Neutrophil (primary cell): Measurements from ENCODE around the gene CCDC149.

Source experiments
- H3K27ac ChIP-seq: fragments of 200-600 bp; sonication (generic); 2 replicates; pipeline ENCODE4 v1.5.1; 2016; ENCODE audit warnings: mild to moderate bottlenecking, moderate library complexity
- H3K27me3 ChIP-seq: fragments of 200-600 bp; sonication (generic); 2 replicates; pipeline ENCODE4 v1.6.0; 2016; ENCODE audit warnings: mild to moderate bottlenecking
- H3K36me3 ChIP-seq: fragments of 200-600 bp; sonication (generic); 2 replicates; pipeline ENCODE4 v1.5.1; 2017
- H3K4me1 ChIP-seq, 2 experiments: fragments of 200-600 bp in 1 of 2; sonication (generic) in 1 of 2; 1 replicate in 1 of 2; 2 replicates in 1 of 2; pipeline versions ENCODE4 v1.5.1 to v1.6.1; 2013 to 2016; ENCODE audit warnings: low read depth in 1 of 2, low read length in 1 of 2, mild to moderate bottlenecking in 1 of 2, moderate library complexity in 1 of 2; ENCODE audit not compliant: control insufficient read depth in 1 of 2, insufficient read depth in 1 of 2
- H3K4me3 ChIP-seq, 2 experiments: fragments of 200-600 bp in 1 of 2; sonication (generic) in 1 of 2; 1 replicate in 1 of 2; 2 replicates in 1 of 2; pipeline ENCODE4 v1.5.1; 2013 to 2016; ENCODE audit warnings: low read depth in 1 of 2, low read length in 1 of 2, mild to moderate bottlenecking in 1 of 2, moderate library complexity in 1 of 2
- H3K9me3 ChIP-seq: fragments of 200-600 bp; sonication (generic); 2 replicates; pipeline ENCODE4 v1.5.1; 2016
- CTCF ChIP-seq: fragments of 200-600 bp; sonication (generic); IDR thresholded peaks from 2 replicates; pipeline ENCODE4 v1.5.1; 2016; ENCODE audit warnings: antibody characterized with exemption

CCDC149 gene

GRCh38 chr4:24791043-24791442 lies 121.8 kb downstream of the CCDC149 start:
- Histone ChIP-seq H3K36me3 (no peaks in the 10 kb centered on the region), H3K27me3 (peaks cover 3% of the 10 kb centered on the region), H3K9me3 (no peaks in the 10 kb centered on the region), H3K4me3 (no peak overlapping the region), H3K4me1 (no peaks in the 10 kb centered on the region), H3K27ac (no peak overlapping the region)
- no peak for TF ChIP-seq CTCF

GRCh38 chr4:24783506-24783905 lies 129.3 kb downstream of the CCDC149 start:
- Histone ChIP-seq H3K36me3 (no peaks in the 10 kb centered on the region), H3K4me1 (no peaks in the 10 kb centered on the region), H3K9me3 (no peaks in the 10 kb centered on the region), H3K27ac (no peak overlapping the region), H3K4me3 (no peak overlapping the region), H3K27me3 (no peaks in the 10 kb centered on the region)
- TF ChIP-seq CTCF, result no peak

- Histone ChIP-seq H3K27ac (no peak overlapping the region), H3K9me3 (no peaks in the 10 kb centered on the region), H3K4me1 (no peaks in the 10 kb centered on the region), H3K27me3 (no peaks in the 10 kb centered on the region), H3K4me3 (no peak overlapping the region), H3K36me3 (no peaks in the 10 kb centered on the region)
- TF ChIP-seq CTCF, result no peak
These were observed 130.7 kb downstream of the CCDC149 start for GRCh38 chr4:24781999-24782745.

- Histone ChIP-seq H3K9me3 (no peaks in the 10 kb centered on the region), H3K27ac (no peak overlapping the region), H3K36me3 (no peaks in the 10 kb centered on the region), H3K4me3 (no peak overlapping the region), H3K4me1 (no peaks in the 10 kb centered on the region), H3K27me3 (no peaks in the 10 kb centered on the region)
- TF ChIP-seq CTCF, result no peak
These were observed 131.8 kb downstream of the CCDC149 start for GRCh38 chr4:24780936-24781495.

- Histone ChIP-seq H3K9me3 (no peaks in the 10 kb centered on the region), H3K4me1 (no peaks in the 10 kb centered on the region), H3K27me3 (no peaks in the 10 kb centered on the region), H3K36me3 (no peaks in the 10 kb centered on the region), H3K4me3 (no peak overlapping the region), H3K27ac (no peak overlapping the region)
- TF ChIP-seq CTCF, result no peak
These were observed 134.2 kb downstream of the CCDC149 start for GRCh38 chr4:24778464-24779225.
